GM03348 (cell line): Measurements from ENCODE around the gene NAA38.
"Not testable (repeated sequence)": the region's sequence is repeated elsewhere in the genome, so short reads cannot be mapped to it uniquely, and the experiment has no call there.

Experiments used
- DNase-seq: peaks from one replicate; pipeline ENCODE4 v3.0.0; 2012; ENCODE audit warnings: low spot score

NAA38 gene

GRCh38 chr17:7823581-7824001 is 33.8 kb downstream of the NAA38 start:
- DNase-seq: no peak

- DNase-seq: no peak
Observed at GRCh38 chr17:7822126-7822525, 35.2 kb downstream of the NAA38 start.

GRCh38 chr17:7820231-7820630 is 37.1 kb downstream of the NAA38 start:
- no peak for DNase-seq

GRCh38 chr17:7818746-7819645 is 38.4 kb downstream of the NAA38 start:
- no peak for DNase-seq

- DNase-seq: no peak
Observed at GRCh38 chr17:7818026-7818425, 39.3 kb downstream of the NAA38 start.

- no peak for DNase-seq
Observed at GRCh38 chr17:7817643-7817964, 39.8 kb downstream of the NAA38 start.

GRCh38 chr17:7816926-7817642 is 40.3 kb downstream of the NAA38 start:
- DNase-seq: no peak

- no peak for DNase-seq
Observed at GRCh38 chr17:7814969-7815368, 42.4 kb downstream of the NAA38 start.

GRCh38 chr17:7811251-7811650 is 46.1 kb downstream of the NAA38 start:
- no peak for DNase-seq

- DNase-seq: not testable (repeated sequence)
Observed at GRCh38 chr17:7809791-7810343, 47.5 kb downstream of the NAA38 start.

GRCh38 chr17:7809086-7809790 is 48.1 kb downstream of the NAA38 start:
- DNase-seq: no peak

- no peak for DNase-seq
Observed at GRCh38 chr17:7807206-7807605, 50.2 kb downstream of the NAA38 start.
